Thoracic aorta (tissue), 2 donors: ENCODE measurements around the gene TEX26. TPM values are rescaled to one million over a fixed set of nuclear protein-coding genes. Genes with fewer than 3 reads are reported as not detected.

Source experiments
- ATAC-seq: fragments of 150-250 bp; one replicate; pipeline ENCODE4 v1.8.0; 2017; ENCODE audit warnings: low read depth; ENCODE audit not compliant: insufficient number of reproducible peaks, low FRiP score
- DNase-seq: peaks from one replicate; pipeline ENCODE4 v3.0.0-alpha.2; 2020; ENCODE audit warnings: low spot score
- H3K27ac ChIP-seq, 2 donors: fragments of 200-600 bp; sonication (generic); 1 replicate in 1 of 2; 2 replicates in 1 of 2; pipeline ENCODE4 v1.5.1; 2016; ENCODE audit warnings: mild to moderate bottlenecking in 2 of 2, moderate library complexity in 2 of 2
- H3K27me3 ChIP-seq: fragments of 200-600 bp; sonication (generic); replicated peaks from 2 replicates; pipeline ENCODE4 v1.6.0; 2016; ENCODE audit warnings: mild to moderate bottlenecking; ENCODE audit not compliant: insufficient read depth
- H3K36me3 ChIP-seq: fragments of 200-600 bp; sonication (generic); one replicate; pipeline ENCODE4 v1.5.1; 2016
- H3K4me1 ChIP-seq, 2 donors: fragments of 200-600 bp; sonication (generic); 1 replicate in 1 of 2; 2 replicates in 1 of 2; pipeline versions ENCODE4 v1.5.1 to v1.6.0; 2016; ENCODE audit warnings: low read depth in 2 of 2, mild to moderate bottlenecking in 1 of 2; ENCODE audit not compliant: control insufficient read depth in 1 of 2
- H3K4me3 ChIP-seq: fragments of 200-600 bp; sonication (generic); 2 replicates; pipeline ENCODE4 v1.5.1; 2016; ENCODE audit warnings: mild to moderate bottlenecking
- H3K9me3 ChIP-seq: fragments of 200-600 bp; sonication (generic); 2 replicates; pipeline ENCODE4 v1.5.1; 2016
- CTCF ChIP-seq: fragments of 200-600 bp; sonication (generic); IDR thresholded peaks from one replicate; pipeline ENCODE4 v1.5.1; 2019; ENCODE audit warnings: antibody characterized with exemption
- total RNA-seq, 2 donors: library from RNA; depleted of rRNA; stranded (reverse); fragments of >200 nt; gene quantifications; one replicate each; pipeline versions ENCODE4 v1.1.0 to v1.2.3, GENCODE V29; 2016

Gene TEX26
- total RNA-seq, 2 donors from 2014 or later, result not detected

- H3K9me3 ChIP-seq, result no peaks in the 10 kb centered on the region
- no peaks in the 10 kb centered on the region for H3K27me3 ChIP-seq
- no peak overlapping the region for H3K4me3 ChIP-seq
- no peak for TF ChIP-seq CTCF
- no peak overlapping the region for H3K27ac ChIP-seq
- no peaks in the 10 kb centered on the region for H3K4me1 ChIP-seq
- DNase-seq (no peak), ATAC-seq (no peak)
- H3K36me3 ChIP-seq, result no peaks in the 10 kb centered on the region
Measured at GRCh38 chr13:31016342-31017325, 84.2 kb downstream of the TEX26 start.

- no peak for TF ChIP-seq CTCF
- Histone ChIP-seq H3K4me3 (no peak overlapping the region), H3K36me3 (no peaks in the 10 kb centered on the region), H3K9me3 (no peaks in the 10 kb centered on the region), H3K27ac (no peak overlapping the region), H3K27me3 (no peaks in the 10 kb centered on the region), H3K4me1 (no peaks in the 10 kb centered on the region)
- DNase-seq (no peak), ATAC-seq (no peak)
Measured at GRCh38 chr13:31018511-31018910, 86.1 kb downstream of the TEX26 start.

GRCh38 chr13:31020996-31021395 lies 88.5 kb downstream of the TEX26 start:
- ATAC-seq (no peak), DNase-seq (no peak)
- no peaks in the 10 kb centered on the region for H3K36me3 ChIP-seq
- no peaks in the 10 kb centered on the region for H3K9me3 ChIP-seq
- H3K27ac ChIP-seq, result no peak overlapping the region
- no peaks in the 10 kb centered on the region for H3K27me3 ChIP-seq
- H3K4me3 ChIP-seq, result no peak overlapping the region
- no peaks in the 10 kb centered on the region for H3K4me1 ChIP-seq
- TF ChIP-seq CTCF, result no peak

- Histone ChIP-seq H3K27me3 (no peaks in the 10 kb centered on the region), H3K27ac (no peak overlapping the region), H3K36me3 (no peaks in the 10 kb centered on the region), H3K4me1 (no peaks in the 10 kb centered on the region), H3K4me3 (no peak overlapping the region), H3K9me3 (no peaks in the 10 kb centered on the region)
- DNase-seq (no peak), ATAC-seq (no peak)
- TF ChIP-seq CTCF, result no peak
Measured at GRCh38 chr13:31022288-31022895, 89.9 kb downstream of the TEX26 start.

- no peak for ATAC-seq
- H3K4me1 ChIP-seq, result no peaks in the 10 kb centered on the region
- TF ChIP-seq CTCF, result no peak
Measured at GRCh38 chr13:31022928-31023530, 90.6 kb downstream of the TEX26 start.

More at GRCh38 chr13:31022928-31023530, 90.6 kb downstream of the TEX26 start:
- no peaks in the 10 kb centered on the region for H3K36me3 ChIP-seq
- H3K27ac ChIP-seq, result no peak overlapping the region
- no peak overlapping the region for H3K4me3 ChIP-seq
- no peaks in the 10 kb centered on the region for H3K9me3 ChIP-seq
- H3K27me3 ChIP-seq, result no peaks in the 10 kb centered on the region
- no peak for DNase-seq
